HFF-Myc (cell line): ENCODE data around the gene FOXN3.

Experiments used
- DNase-seq: peaks from one replicate; pipeline ENCODE4 v3.0.0-alpha.2; 2011; ENCODE audit warnings: low read depth; ENCODE audit errors: extremely low read depth
- H3K4me3 ChIP-seq: replicated peaks from 2 replicates; pipeline ENCODE4 v1.5.1; 2011; ENCODE audit warnings: low read depth, mild to moderate bottlenecking, control low read depth, low read length
- CTCF ChIP-seq: IDR thresholded peaks from 2 replicates; pipeline ENCODE4 v1.5.1; 2012; ENCODE audit warnings: mild to moderate bottlenecking, low read depth, low read length, control low read depth; ENCODE audit errors: missing control alignments

The FOXN3 gene

DNA sequence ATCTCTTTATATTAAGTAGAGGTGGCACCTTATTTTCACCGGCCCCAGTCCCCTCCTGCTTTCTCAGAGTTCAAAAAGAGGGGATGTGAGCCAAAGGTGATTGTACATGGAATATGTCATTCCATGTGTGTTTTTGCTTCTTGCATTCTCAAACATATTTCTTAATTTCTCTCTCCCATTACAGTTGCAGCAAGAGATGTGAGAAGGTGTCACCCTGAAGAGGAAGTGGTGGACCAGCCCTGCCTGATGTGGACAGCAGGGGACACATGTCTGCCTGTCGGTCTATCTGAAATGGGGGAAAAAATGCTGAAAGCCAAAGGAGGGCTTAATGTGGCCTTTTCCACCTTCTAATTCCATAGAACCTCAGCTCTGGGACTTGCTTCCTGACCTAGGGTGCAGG, 1.9 kb upstream of the FOXN3 start:
- no peak overlapping the region for H3K4me3 ChIP-seq
- TF ChIP-seq CTCF = no peak
- no peak for DNase-seq

- no peak for DNase-seq
- TF ChIP-seq CTCF = no peak
- H3K4me3 ChIP-seq = peak overlapping the region; percentile 56; the same call in 1 of the 2 replicates
Measured at GRCh38 chr14:89418452-89418851, 1.4 kb upstream of the FOXN3 start.

DNA sequence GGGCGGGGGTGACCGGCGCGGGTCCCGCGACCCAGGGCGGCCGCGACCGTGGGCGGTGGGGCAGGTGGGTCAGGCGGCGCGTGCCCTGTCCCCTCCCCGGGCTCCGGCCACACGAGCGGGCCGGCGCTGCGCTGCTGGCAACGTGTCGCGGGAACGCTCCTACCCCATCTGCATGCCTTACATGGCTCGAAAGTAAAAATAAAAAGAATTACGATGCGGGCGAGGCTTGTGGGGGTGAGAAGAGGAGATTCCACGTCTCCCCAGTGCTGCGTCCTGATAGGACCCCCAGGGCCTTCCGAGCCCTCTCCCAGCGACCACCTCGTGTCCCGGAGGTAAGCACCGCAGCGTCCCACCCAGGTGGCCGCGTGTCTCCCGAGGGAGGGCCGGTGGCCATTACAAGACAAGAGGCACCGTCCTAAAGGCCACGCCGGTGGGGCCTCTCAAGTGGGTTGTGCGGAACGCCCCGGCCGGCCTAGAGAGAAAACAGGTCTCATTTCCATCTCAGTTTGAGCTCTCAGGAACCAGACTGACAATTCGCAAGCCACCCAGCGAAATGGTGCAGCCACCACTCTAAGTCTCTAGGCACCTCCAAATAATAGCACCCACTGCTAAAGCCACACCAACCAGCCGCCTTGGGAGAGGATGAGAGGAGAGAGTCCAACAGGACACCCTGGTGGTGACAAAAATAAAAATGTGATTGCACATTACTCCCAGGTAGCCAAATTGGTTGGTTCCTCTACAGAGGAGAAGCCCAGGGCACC, 612 bp upstream of the FOXN3 start:
- no peak for DNase-seq
- H3K4me3 ChIP-seq = peak overlapping the region; percentile 56
- peak; percentile 33 for TF ChIP-seq CTCF

DNA sequence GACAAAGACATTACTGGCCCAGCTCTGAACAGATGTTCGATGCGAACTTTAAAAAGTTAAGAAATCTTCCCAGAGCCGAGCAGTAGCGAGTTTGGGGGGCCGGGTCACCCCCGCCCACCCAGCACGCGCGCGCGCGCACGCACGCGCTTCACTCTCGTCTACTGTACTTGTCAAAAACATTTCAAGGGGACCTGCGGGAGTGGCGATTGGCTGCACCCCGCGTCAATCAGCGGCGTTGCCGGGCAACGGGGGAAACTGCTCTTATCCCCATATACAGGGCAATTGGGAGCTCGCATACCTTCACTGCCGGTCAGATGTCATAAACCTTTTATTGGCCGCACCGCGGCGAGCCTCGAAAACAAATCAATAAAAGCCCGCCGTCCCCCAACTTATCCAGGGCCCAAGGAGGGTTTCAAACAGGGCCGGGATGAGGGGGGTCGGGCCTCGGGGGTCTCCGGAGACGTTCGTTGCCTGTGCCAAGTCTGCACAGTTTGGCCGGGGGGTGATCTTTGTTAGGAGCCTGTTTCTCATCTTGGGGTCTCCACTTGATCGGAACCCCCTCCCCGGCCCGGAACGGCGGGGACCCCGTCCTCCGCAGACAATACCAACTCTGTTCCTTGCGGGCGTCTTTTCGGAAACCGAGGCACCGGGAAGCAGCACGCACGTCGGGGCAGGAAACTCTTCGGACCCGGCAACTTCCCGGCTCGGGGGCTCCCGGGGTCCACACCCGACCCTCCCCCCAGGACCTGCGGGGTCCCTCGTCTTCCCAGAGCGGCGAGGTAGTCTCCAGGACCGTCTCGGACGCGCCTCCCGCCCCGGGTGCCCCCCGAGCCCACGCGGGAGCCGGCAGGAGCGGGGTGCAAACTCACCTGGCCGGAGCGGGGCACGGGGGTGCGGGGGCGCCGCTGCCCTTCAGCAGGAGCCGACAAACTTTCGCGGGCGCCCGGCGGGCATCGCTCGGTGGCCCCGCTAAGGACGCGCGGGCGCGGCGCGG, 734 bp downstream of the FOXN3 start:
- H3K4me3 ChIP-seq = peak overlapping the region; percentile 56
- TF ChIP-seq CTCF = no peak
- DNase-seq = peak; percentile 90

DNA sequence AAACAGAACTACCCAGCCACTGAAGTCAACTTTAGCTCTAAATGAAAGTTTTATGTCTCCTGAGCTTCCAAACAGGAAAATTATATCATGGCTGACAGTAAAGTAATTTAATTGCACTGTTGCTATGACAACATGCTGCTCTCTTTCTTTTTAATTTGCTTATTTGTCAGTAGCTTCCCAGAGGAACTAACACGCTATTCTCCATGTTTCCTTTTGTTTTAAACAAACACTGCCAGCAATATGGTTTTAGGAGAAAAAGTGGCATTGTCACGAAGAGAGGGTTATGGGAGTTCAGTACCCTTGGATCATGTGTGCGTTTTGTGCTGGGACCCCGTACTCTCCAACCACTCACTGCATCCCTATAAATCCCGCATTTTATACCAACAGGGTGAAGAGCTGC, 1.9 kb downstream of the FOXN3 start:
- no peak for DNase-seq
- H3K4me3 ChIP-seq = peak overlapping the region; percentile 56
- no peak for TF ChIP-seq CTCF

- H3K4me3 ChIP-seq = no peak overlapping the region
- DNase-seq = no peak
- TF ChIP-seq CTCF = no peak
Measured at GRCh38 chr14:89411976-89412375, 5.1 kb downstream of the FOXN3 start.
